Measurements from ENCODE around the gene SNTA1. TPM values are rescaled to one million over a fixed set of nuclear protein-coding genes. Genes with fewer than 3 reads are reported as not detected.

The SNTA1 gene
- polyA plus RNA-seq, 1 donor (not counting 4 experiments of a cell fraction or from before 2014, with no cell fraction given) = 3.6 TPM

- Histone ChIP-seq H2AFZ (ENCODE audit: control insufficient read depth, low read length) (no peak overlapping the region), H3K36me3 (ENCODE audit: control insufficient read depth in 2 of 2, extremely low read depth in 1 of 2, insufficient read depth in 2 of 2, low read length in 2 of 2) (no peaks in the 10 kb centered on the region), H3K79me2 (ENCODE audit: control insufficient read depth, insufficient read depth, low read length) (no peaks in the 10 kb centered on the region), H4K20me1 (ENCODE audit: control insufficient read depth, extremely low read depth, insufficient read depth, low read length) (no peaks in the 10 kb centered on the region), H3K9me1 (ENCODE audit: control insufficient read depth, extremely low read depth, insufficient read depth, low read length) (no peaks in the 10 kb centered on the region), H3K4me2 (ENCODE audit: control insufficient read depth, extremely low read depth, insufficient read depth, low read depth, low read length) (no peak overlapping the region), H3K27ac (ENCODE audit: control insufficient read depth, insufficient read depth, low read length) (no peak overlapping the region), H3K9me3 (ENCODE audit: control insufficient read depth, low read depth, low read length) (no peaks in the 10 kb centered on the region), H3K4me3 (ENCODE audit: control insufficient read depth in 2 of 3, extremely low read depth in 1 of 3, insufficient read depth in 2 of 3, low read depth in 1 of 3, low read length in 3 of 3) (no peak overlapping the region), H3K27me3 (ENCODE audit: control insufficient read depth, extremely low read depth, insufficient read depth, low read length) (no peaks in the 10 kb centered on the region), H3K4me1 (ENCODE audit: control insufficient read depth, extremely low read depth, insufficient read depth, low read length) (no peaks in the 10 kb centered on the region), H3K9ac (ENCODE audit: control insufficient read depth, extremely low read depth, insufficient read depth, low read length) (no peak overlapping the region)
- TF ChIP-seq CTCF (optimal IDR thresholded peaks at IDR 0.05 in 1 of 3, IDR thresholded peaks at IDR 0.05 in 1 of 3, conservative IDR thresholded peaks at IDR 0.05 in 1 of 3; ENCODE audit: extremely low read depth in 1 of 3, insufficient read depth in 2 of 3, low read length in 3 of 3) (no peak), EZH2 (IDR thresholded peaks at IDR 0.05; ENCODE audit: low read length) (no peak)
- FAIRE-seq (no peak), DNase-seq (ENCODE audit: low read depth, low spot score) (no peak)
- dilution Hi-C loops (cut with MboI; ENCODE audit: extremely low pct_ligation_motif_present, low sequenced_read_pairs) = no loop called here
Measured at GRCh38 chr20:33470457-33470856, 26.9 kb upstream of the SNTA1 start.

GRCh38 chr20:33466303-33466646, 22.7 kb upstream of the SNTA1 start:
- no peaks in the 10 kb centered on the region for H3K36me3 ChIP-seq (ENCODE audit: control insufficient read depth in 2 of 2, extremely low read depth in 1 of 2, insufficient read depth in 2 of 2, low read length in 2 of 2)
- no peak overlapping the region for H3K4me2 ChIP-seq (ENCODE audit: control insufficient read depth, extremely low read depth, insufficient read depth, low read depth, low read length)
- FAIRE-seq = no peak
- no peak for TF ChIP-seq EZH2 (IDR thresholded peaks at IDR 0.05; ENCODE audit: low read length)
- no peak for TF ChIP-seq CTCF (optimal IDR thresholded peaks at IDR 0.05 in 1 of 3, IDR thresholded peaks at IDR 0.05 in 1 of 3, conservative IDR thresholded peaks at IDR 0.05 in 1 of 3; ENCODE audit: extremely low read depth in 1 of 3, insufficient read depth in 2 of 3, low read length in 3 of 3)
- no peaks in the 10 kb centered on the region for H3K79me2 ChIP-seq (ENCODE audit: control insufficient read depth, insufficient read depth, low read length)
- no peaks in the 10 kb centered on the region for H3K9me3 ChIP-seq (ENCODE audit: control insufficient read depth, low read depth, low read length)
- H3K9me1 ChIP-seq (ENCODE audit: control insufficient read depth, extremely low read depth, insufficient read depth, low read length) = no peaks in the 10 kb centered on the region
- dilution Hi-C loops (cut with MboI; ENCODE audit: extremely low pct_ligation_motif_present, low sequenced_read_pairs) = no loop called here
- no peak overlapping the region for H3K27ac ChIP-seq (ENCODE audit: control insufficient read depth, insufficient read depth, low read length)
- H3K27me3 ChIP-seq (ENCODE audit: control insufficient read depth, extremely low read depth, insufficient read depth, low read length) = no peaks in the 10 kb centered on the region
- no peak overlapping the region for H2AFZ ChIP-seq (ENCODE audit: control insufficient read depth, low read length)
- H3K9ac ChIP-seq (ENCODE audit: control insufficient read depth, extremely low read depth, insufficient read depth, low read length) = no peak overlapping the region
- no peak for DNase-seq (ENCODE audit: low read depth, low spot score)
- no peak overlapping the region for H3K4me3 ChIP-seq (ENCODE audit: control insufficient read depth in 2 of 3, extremely low read depth in 1 of 3, insufficient read depth in 2 of 3, low read depth in 1 of 3, low read length in 3 of 3)
- no peaks in the 10 kb centered on the region for H3K4me1 ChIP-seq (ENCODE audit: control insufficient read depth, extremely low read depth, insufficient read depth, low read length)
- no peaks in the 10 kb centered on the region for H4K20me1 ChIP-seq (ENCODE audit: control insufficient read depth, extremely low read depth, insufficient read depth, low read length)
